Body of pancreas (tissue), 4 donors: Measurements from ENCODE around the gene SFXN2. TPM values are rescaled to one million over a fixed set of nuclear protein-coding genes. Genes with fewer than 3 reads are reported as not detected.
A peak's percentile ranks its signal among the peaks of the same experiment; 100 is the strongest.

ENCODE experiments used
- ATAC-seq: fragments of 150-250 bp; one replicate; pipeline ENCODE4 v1.9.1; 2016
- DNase-seq, 4 donors: peaks; one replicate each; pipeline ENCODE4 v3.0.0-alpha.2; 2019
- H3K27ac ChIP-seq, 4 donors: fragments of 200-600 bp; sonication (generic); 1 replicate in 3 of 4; 2 replicates in 1 of 4; pipeline versions ENCODE4 v1.5.1 to v1.6.1; 2016 to 2019; ENCODE audit warnings: mild to moderate bottlenecking in 1 of 4, mixed read lengths in 1 of 4, moderate library complexity in 1 of 4
- H3K27me3 ChIP-seq, 2 donors: fragments of 200-600 bp; sonication (generic); one replicate each; pipeline ENCODE4 v1.6.0; 2016; ENCODE audit warnings: mild to moderate bottlenecking in 1 of 2
- H3K36me3 ChIP-seq, 2 donors: fragments of 200-600 bp; sonication (generic); replicated peaks in 1 of 2; 2 replicates each; pipeline ENCODE4 v1.5.1; 2016; ENCODE audit warnings: low read depth in 2 of 2; ENCODE audit not compliant: insufficient read depth in 1 of 2
- H3K4me1 ChIP-seq: fragments of 200-600 bp; sonication (generic); one replicate; pipeline ENCODE4 v1.6.0; 2016
- H3K4me3 ChIP-seq, 2 donors: fragments of 200-600 bp; sonication (generic); 1 replicate in 1 of 2; 2 replicates in 1 of 2; pipeline ENCODE4 v1.5.1; 2016 to 2019
- H3K9me3 ChIP-seq, 3 donors: fragments of 200-600 bp; sonication (generic); 1 replicate in 2 of 3; 2 replicates in 1 of 3; pipeline ENCODE4 v1.5.1; 2016
- CTCF ChIP-seq, 7 experiments: fragments of 450-650 bp in 4 of 7; fragments of 200-600 bp in 3 of 7; sonication (generic) in 3 of 7; IDR thresholded peaks; one replicate each; pipeline ENCODE4 v1.5.1; 2016 to 2019; ENCODE audit warnings: antibody characterized with exemption in 7 of 7
- POLR2A ChIP-seq, 3 donors: fragments of 450-650 bp; IDR thresholded peaks; one replicate each; pipeline ENCODE4 v1.6.1; 2016; ENCODE audit warnings: antibody characterized with exemption in 3 of 3, mild to moderate bottlenecking in 2 of 3
- WGBS, 2 donors: methylation state at CpG; one replicate each; pipeline ENCODE4 v1.1.5; 2017; 5-methylcytosine and 5-hydroxymethylcytosine counted together
- intact Hi-C: fragments of 100-400 bp; cut with DNase I; formaldehyde crosslinking; loops from one replicate; pipeline ENCODE4 v1.15.1; 2023
- total RNA-seq, 2 donors: library from RNA; depleted of rRNA; stranded (reverse); fragments of >200 nt; gene quantifications; one replicate each; pipeline ENCODE4 v1.1.0, GENCODE V29; 2016

SFXN2 gene
- total RNA-seq, 2 donors from 2014 or later: 2.1 to 7.3 TPM

- peaks cover 29% of the 10 kb centered on the region for H3K4me1 ChIP-seq
- no peaks in the 10 kb centered on the region for H3K36me3 ChIP-seq
- peak within 1 kb of the TSS; percentile 60 to 81 (median 70) for H3K27ac ChIP-seq
- WGBS, 2 donors: 1 to 2% methylated on average over 34 to 37 of the region's 37 CpGs
- no peaks in the 10 kb centered on the region for H3K9me3 ChIP-seq
- DNase-seq (peak; percentile 98 to 99 (median 98)), ATAC-seq (peak; percentile 99)
- H3K27me3 ChIP-seq: no peaks in the 10 kb centered on the region
- TF ChIP-seq CTCF (IDR thresholded peaks at IDR 0.05): peak in 1 of 7 experiments; percentile 16
- TF ChIP-seq POLR2A (IDR thresholded peaks at IDR 0.05): peak in 2 of 3 donors; percentile 86 to 93
- intact Hi-C loops: no loop called here
- peak within 1 kb of the TSS; percentile 57 to 61 for H3K4me3 ChIP-seq
Measured at GRCh38 chr10:102743588-102744373, 29.3 kb downstream of the SFXN2 start, which contains the start of gene WBP1L. TSS of gene WBP1L (plus strand) at chr10:102743948. CDS start at chr10:102744054, 106 bp downstream.

- Histone ChIP-seq H3K27ac (peak overlapping the region in 3 of 4 donors; percentile 60 to 81 (median 78)), H3K9me3 (no peaks in the 10 kb centered on the region), H3K36me3 (no peaks in the 10 kb centered on the region), H3K4me3 (peak overlapping the region; percentile 57 to 61), H3K27me3 (no peaks in the 10 kb centered on the region), H3K4me1 (peaks cover 29% of the 10 kb centered on the region)
- no peak for ATAC-seq
- intact Hi-C loops: no loop called here
- TF ChIP-seq CTCF (IDR thresholded peaks at IDR 0.05) (no peak), POLR2A (IDR thresholded peaks at IDR 0.05) (no peak)
- 4% methylated on average over 9 of the region's 9 CpGs for WGBS, 2 donors
- DNase-seq: peak in 3 of 4 donors; percentile 28 to 35 (median 28)
Measured at GRCh38 chr10:102744374-102745051, 30.1 kb downstream of the SFXN2 start.

GRCh38 chr10:102745157-102745556 is 30.7 kb downstream of the SFXN2 start:
- Histone ChIP-seq H3K4me1 (peaks cover 29% of the 10 kb centered on the region), H3K9me3 (no peaks in the 10 kb centered on the region), H3K4me3 (no peak overlapping the region), H3K36me3 (no peaks in the 10 kb centered on the region), H3K27me3 (no peaks in the 10 kb centered on the region), H3K27ac (peak overlapping the region in 1 of 4 donors; percentile 81)
- WGBS, 2 donors: 45 to 47% methylated on average over 4 of the region's 4 CpGs
- no peak for TF ChIP-seq CTCF (IDR thresholded peaks at IDR 0.05)
- TF ChIP-seq POLR2A (IDR thresholded peaks at IDR 0.05): no peak
- intact Hi-C loops: no loop called here
- ATAC-seq: no peak
- DNase-seq: no peak

- DNase-seq: no peak
- peak; percentile 43 for ATAC-seq
- TF ChIP-seq CTCF (IDR thresholded peaks at IDR 0.05) (no peak), POLR2A (IDR thresholded peaks at IDR 0.05) (no peak)
- intact Hi-C loops: no loop called here
- Histone ChIP-seq H3K4me3 (no peak overlapping the region), H3K27ac (peak overlapping the region in 3 of 4 donors; percentile 1 to 53 (median 46)), H3K27me3 (no peaks in the 10 kb centered on the region), H3K36me3 (no peaks in the 10 kb centered on the region), H3K9me3 (no peaks in the 10 kb centered on the region), H3K4me1 (peaks cover 9% of the 10 kb centered on the region)
- 69 to 73% methylated on average over 7 to 9 of the region's 9 CpGs for WGBS, 2 donors
Measured at GRCh38 chr10:102752266-102752930, 38.0 kb downstream of the SFXN2 start.
